Measurements from ENCODE around the gene FAM162A. TPM values are rescaled to one million over a fixed set of nuclear protein-coding genes. Genes with fewer than 3 reads are reported as not detected.

Gene FAM162A
- total and polyA plus RNA-seq, 9 of the 15 experiments (the other 6 are each of a cell fraction or from before 2014, with no cell fraction given), result 37.5 to 211 (median 101) TPM

- TF ChIP-seq, protein P1, sequence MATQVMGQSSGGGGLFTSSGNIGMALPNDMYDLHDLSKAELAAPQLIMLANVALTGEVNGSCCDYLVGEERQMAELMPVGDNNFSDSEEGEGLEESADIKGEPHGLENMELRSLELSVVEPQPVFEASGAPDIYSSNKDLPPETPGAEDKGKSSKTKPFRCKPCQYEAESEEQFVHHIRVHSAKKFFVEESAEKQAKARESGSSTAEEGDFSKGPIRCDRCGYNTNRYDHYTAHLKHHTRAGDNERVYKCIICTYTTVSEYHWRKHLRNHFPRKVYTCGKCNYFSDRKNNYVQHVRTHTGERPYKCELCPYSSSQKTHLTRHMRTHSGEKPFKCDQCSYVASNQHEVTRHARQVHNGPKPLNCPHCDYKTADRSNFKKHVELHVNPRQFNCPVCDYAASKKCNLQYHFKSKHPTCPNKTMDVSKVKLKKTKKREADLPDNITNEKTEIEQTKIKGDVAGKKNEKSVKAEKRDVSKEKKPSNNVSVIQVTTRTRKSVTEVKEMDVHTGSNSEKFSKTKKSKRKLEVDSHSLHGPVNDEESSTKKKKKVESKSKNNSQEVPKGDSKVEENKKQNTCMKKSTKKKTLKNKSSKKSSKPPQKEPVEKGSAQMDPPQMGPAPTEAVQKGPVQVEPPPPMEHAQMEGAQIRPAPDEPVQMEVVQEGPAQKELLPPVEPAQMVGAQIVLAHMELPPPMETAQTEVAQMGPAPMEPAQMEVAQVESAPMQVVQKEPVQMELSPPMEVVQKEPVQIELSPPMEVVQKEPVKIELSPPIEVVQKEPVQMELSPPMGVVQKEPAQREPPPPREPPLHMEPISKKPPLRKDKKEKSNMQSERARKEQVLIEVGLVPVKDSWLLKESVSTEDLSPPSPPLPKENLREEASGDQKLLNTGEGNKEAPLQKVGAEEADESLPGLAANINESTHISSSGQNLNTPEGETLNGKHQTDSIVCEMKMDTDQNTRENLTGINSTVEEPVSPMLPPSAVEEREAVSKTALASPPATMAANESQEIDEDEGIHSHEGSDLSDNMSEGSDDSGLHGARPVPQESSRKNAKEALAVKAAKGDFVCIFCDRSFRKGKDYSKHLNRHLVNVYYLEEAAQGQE (IDR thresholded peaks at IDR 0.05; ENCODE audit: borderline replicate concordance), result peak; percentile 32; the same call in 1 of the 2 replicates
- TF ChIP-seq, protein P1 (CRISPR knock-in tag; IDR thresholded peaks at IDR 0.05; ENCODE audit: low read depth), result no peak
- no peak for TF ChIP-seq ZC3H8 (IDR thresholded peaks at IDR 0.05)
- TF ChIP-seq CTCF (IDR thresholded peaks at IDR 0.05 in 2 of 3, conservative IDR thresholded peaks at IDR 0.05 in 1 of 3; ENCODE audit: insufficient read depth in 2 of 3, low read depth in 1 of 3, low read length in 3 of 3), result peak; percentile 34 to 65 (median 59); a peak in 4 of 6 replicates
- no peak for TF ChIP-seq CREM (IDR thresholded peaks at IDR 0.05; ENCODE audit: low read depth)
- TF ChIP-seq, protein P2, sequence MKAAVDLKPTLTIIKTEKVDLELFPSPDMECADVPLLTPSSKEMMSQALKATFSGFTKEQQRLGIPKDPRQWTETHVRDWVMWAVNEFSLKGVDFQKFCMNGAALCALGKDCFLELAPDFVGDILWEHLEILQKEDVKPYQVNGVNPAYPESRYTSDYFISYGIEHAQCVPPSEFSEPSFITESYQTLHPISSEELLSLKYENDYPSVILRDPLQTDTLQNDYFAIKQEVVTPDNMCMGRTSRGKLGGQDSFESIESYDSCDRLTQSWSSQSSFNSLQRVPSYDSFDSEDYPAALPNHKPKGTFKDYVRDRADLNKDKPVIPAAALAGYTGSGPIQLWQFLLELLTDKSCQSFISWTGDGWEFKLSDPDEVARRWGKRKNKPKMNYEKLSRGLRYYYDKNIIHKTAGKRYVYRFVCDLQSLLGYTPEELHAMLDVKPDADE (conservative IDR thresholded peaks at IDR 0.05; ENCODE audit: control insufficient read depth, low read depth, low read length), result no peak
- TF ChIP-seq ZBTB33 (CRISPR knock-in tag; IDR thresholded peaks at IDR 0.05), result no peak
- TF ChIP-seq XRCC4 (IDR thresholded peaks at IDR 0.05; ENCODE audit: extremely low read depth, insufficient read depth, insufficient read length), result no peak
- no peak for TF ChIP-seq SUPT5H (IDR thresholded peaks at IDR 0.05)
- TF ChIP-seq MCM2 (IDR thresholded peaks at IDR 0.05; ENCODE audit: low read depth), result no peak
- no peak for TF ChIP-seq MYC (IDR thresholded peaks at IDR 0.05; ENCODE audit: low read depth, low read length)
- no peak for TF ChIP-seq MYC (CRISPR knock-in tag; IDR thresholded peaks at IDR 0.05; ENCODE audit: borderline replicate concordance, low read depth)
These were observed 9.2 kb downstream of the FAM162A start (continued) for GRCh38 chr3:122392868-122393844.

All from K562 (cell line).